ENCODE results near the gene CLIP2. TPM values are rescaled to one million over a fixed set of nuclear protein-coding genes. Genes with fewer than 3 reads are reported as not detected.
"Not testable (repeated sequence)": the region's sequence is repeated elsewhere in the genome, so short reads cannot be mapped to it uniquely, and the experiment has no call there.

CLIP2 gene
- total RNA-seq, 4 donors from 2014 or later = 9.6 to 23.3 (median 16.4) TPM

DNA sequence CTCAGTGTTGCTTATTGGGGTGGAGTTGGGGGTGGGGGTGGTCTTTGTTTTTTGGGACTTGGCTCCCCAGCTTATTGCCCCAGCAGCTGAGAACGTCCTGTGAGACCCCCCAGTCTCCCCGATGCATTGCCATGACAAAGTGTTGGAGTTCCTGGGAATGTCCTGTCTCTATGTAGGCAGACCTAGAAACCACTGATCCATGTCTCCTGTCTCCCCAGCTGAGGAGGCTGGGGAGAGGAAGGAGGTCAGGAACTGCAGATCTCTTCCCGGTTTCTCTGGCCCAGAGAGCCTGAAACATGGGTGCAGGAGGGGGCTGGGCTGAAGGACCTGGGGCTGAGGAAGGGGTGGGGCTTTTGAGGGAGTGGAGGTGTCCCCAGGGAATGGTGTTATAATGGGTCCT, 84.3 kb downstream of the CLIP2 start:
- DNase-seq (ENCODE audit: low spot score) (no peak), ATAC-seq (ENCODE audit: low FRiP score) (no peak)
- TF ChIP-seq CTCF (IDR thresholded peaks at IDR 0.05) = no peak

- ATAC-seq (ENCODE audit: low FRiP score) (no peak), DNase-seq (ENCODE audit: low spot score) (no peak)
- TF ChIP-seq CTCF (IDR thresholded peaks at IDR 0.05) = no peak
These were observed 86.6 kb downstream of the CLIP2 start for GRCh38 chr7:74375726-74376220.

DNA sequence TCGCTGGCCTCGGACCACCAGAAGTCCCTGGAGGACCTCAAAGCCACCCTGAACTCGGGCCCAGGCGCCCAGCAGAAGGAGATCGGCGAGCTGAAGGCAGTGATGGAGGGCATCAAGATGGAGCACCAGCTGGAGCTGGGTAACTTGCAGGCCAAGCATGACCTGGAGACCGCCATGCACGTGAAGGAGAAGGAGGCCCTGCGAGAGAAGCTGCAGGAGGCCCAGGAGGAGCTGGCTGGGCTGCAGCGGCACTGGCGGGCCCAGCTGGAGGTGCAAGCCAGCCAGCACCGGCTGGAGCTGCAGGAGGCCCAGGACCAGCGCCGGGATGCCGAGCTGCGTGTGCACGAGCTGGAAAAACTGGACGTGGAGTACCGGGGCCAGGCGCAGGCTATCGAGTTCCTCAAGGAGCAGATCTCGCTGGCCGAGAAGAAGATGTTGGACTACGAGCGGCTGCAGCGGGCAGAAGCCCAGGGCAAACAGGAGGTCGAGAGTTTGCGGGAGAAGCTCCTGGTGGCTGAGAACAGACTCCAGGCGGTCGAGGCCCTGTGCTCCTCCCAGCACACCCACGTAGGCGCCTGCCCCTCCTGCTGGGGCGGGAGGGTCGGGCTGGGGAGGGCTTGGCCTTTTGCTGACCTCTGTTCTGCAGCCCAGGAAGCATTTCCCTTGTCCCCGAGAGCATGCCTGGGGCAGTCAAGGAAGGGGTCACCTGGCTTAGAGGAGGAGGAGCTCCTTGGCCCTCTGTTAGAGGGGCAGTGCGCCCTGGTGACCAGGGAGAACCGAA, 87.2 kb downstream of the CLIP2 start:
- TF ChIP-seq CTCF (IDR thresholded peaks at IDR 0.05) = no peak
- ATAC-seq (ENCODE audit: low FRiP score) (no peak), DNase-seq (ENCODE audit: low spot score) (no peak)

- no peak for ATAC-seq (ENCODE audit: low FRiP score)
- DNase-seq (ENCODE audit: low spot score) = no peak
These were observed 90.7 kb downstream of the CLIP2 start for GRCh38 chr7:74379938-74380337.

DNA sequence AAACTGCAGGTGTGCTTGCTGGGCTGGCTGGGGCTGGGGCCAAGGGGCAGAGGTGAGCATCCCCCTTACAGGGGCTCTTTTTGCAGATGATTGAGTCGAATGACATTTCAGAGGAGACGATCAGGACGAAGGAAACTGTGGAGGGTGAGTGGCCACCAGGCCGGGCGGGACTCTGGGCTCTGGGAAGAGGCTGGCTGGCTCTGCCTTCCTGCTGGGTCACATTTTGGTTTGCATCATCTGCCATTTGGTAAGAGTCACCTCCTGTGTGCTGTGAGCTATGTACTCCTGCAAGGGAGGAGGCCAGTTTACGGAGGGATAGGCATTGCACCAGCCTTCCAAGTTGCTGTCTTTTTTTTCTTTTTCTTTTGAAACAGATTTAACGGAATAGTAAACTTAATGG, 91.5 kb downstream of the CLIP2 start:
- ATAC-seq (ENCODE audit: low FRiP score) = no peak
- TF ChIP-seq CTCF (IDR thresholded peaks at IDR 0.05) = no peak

More at GRCh38 chr7:74379938-74380337, 90.7 kb downstream of the CLIP2 start:
- no peak for TF ChIP-seq CTCF (IDR thresholded peaks at IDR 0.05)

DNA sequence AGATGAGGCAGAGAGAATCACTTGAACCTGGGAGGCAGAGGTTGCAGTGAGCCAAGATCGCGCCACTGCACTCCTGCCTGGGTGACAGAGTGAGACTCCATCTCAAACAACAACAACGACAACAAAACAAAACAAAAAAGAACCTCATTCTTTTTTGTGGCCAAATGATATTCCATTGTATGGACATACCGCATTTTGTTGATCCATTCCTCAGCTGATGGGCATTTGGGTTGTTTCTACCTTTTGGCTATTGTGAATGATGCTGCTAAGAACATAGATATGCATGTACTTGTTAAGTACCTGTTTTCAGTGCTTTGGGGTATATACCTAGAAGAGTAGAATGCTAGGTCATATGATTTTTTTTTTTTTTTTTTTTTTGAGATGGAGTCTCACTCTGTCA, 94.9 kb downstream of the CLIP2 start:
- DNase-seq (ENCODE audit: low spot score); ATAC-seq (ENCODE audit: low FRiP score): not testable (repeated sequence)

More for the DNA sequence above, 91.5 kb downstream of the CLIP2 start:
- no peak for DNase-seq (ENCODE audit: low spot score)

DNA sequence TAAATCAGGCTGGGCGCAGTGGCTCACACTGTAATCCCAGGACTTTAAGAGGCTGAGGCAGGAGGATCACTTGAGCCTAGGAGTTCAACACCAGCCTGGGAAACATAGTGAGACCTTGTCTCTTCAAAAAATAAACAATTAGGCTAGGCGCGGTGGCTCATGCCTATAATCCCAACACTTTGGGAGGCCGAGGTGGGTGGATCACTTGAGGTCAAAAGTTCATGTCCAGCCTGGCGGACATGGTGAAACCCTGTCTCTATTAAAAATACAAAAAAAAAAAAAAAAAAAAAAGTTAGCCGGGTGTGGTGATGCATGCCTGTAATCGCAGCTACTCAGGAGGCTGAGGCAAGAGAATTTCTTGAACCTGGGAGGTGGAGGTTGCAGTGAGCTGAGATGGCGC, 95.6 kb downstream of the CLIP2 start:
- not testable (repeated sequence) for ATAC-seq (ENCODE audit: low FRiP score)

GRCh38 chr7:74387606-74388005, 98.4 kb downstream of the CLIP2 start:
- ATAC-seq (ENCODE audit: low FRiP score) (no peak), DNase-seq (ENCODE audit: low spot score) (no peak)
- TF ChIP-seq CTCF (IDR thresholded peaks at IDR 0.05) = no peak

More for the DNA sequence above, 95.6 kb downstream of the CLIP2 start:
- DNase-seq (ENCODE audit: low spot score) = not testable (repeated sequence)

Measured in omental fat pad (tissue), 4 donors.